HG03469 (cell line): ENCODE measurements around the gene MREG.
"Not testable (repeated sequence)": the region's sequence is repeated elsewhere in the genome, so short reads cannot be mapped to it uniquely, and the experiment has no call there.

Source experiments
- ATAC-seq: cut with Tn5 transposase; IDR thresholded peaks from one replicate; pipeline ENCODE4 v1.9.1; 2021; ENCODE audit warnings: mild to moderate bottlenecking, moderate library complexity, moderate number of reproducible peaks; ENCODE audit not compliant: unreplicated experiment

Gene MREG

GRCh38 chr2:216021768-216022565 lies 8.6 kb upstream of the MREG start:
- no peak for ATAC-seq

GRCh38 chr2:216018709-216019108 lies 5.4 kb upstream of the MREG start:
- no peak for ATAC-seq

- ATAC-seq: peak; percentile 21
These were observed 4.0 kb upstream of the MREG start for GRCh38 chr2:216017365-216017764.

GRCh38 chr2:216016581-216016980 lies 3.2 kb upstream of the MREG start:
- ATAC-seq: no peak

- peak; percentile 76 for ATAC-seq
These were observed 2.5 kb upstream of the MREG start for GRCh38 chr2:216015722-216016464.

GRCh38 chr2:216014986-216015385 lies 1.6 kb upstream of the MREG start:
- no peak for ATAC-seq

- no peak for ATAC-seq
These were observed 655 bp upstream of the MREG start for GRCh38 chr2:216014006-216014405.

- no peak for ATAC-seq
These were observed 596 bp downstream of the MREG start for GRCh38 chr2:216012830-216013079.

- no peak for ATAC-seq
These were observed 1.1 kb downstream of the MREG start for GRCh38 chr2:216012133-216012829.

GRCh38 chr2:216009215-216009614 lies 4.1 kb downstream of the MREG start:
- ATAC-seq: not testable (repeated sequence)

GRCh38 chr2:216008387-216008786 lies 5.0 kb downstream of the MREG start:
- no peak for ATAC-seq

GRCh38 chr2:216006164-216006663 lies 7.1 kb downstream of the MREG start:
- ATAC-seq: no peak

GRCh38 chr2:216004697-216005283 lies 8.6 kb downstream of the MREG start:
- no peak for ATAC-seq

- no peak for ATAC-seq
These were observed 9.3 kb downstream of the MREG start for GRCh38 chr2:216003876-216004696.

GRCh38 chr2:216002693-216003092 lies 10.7 kb downstream of the MREG start:
- no peak for ATAC-seq

GRCh38 chr2:216002101-216002678 lies 11.2 kb downstream of the MREG start:
- no peak for ATAC-seq

- no peak for ATAC-seq
These were observed 11.9 kb downstream of the MREG start for GRCh38 chr2:216001216-216002100.

- no peak for ATAC-seq
These were observed 14.7 kb downstream of the MREG start for GRCh38 chr2:215998636-215999035.

GRCh38 chr2:215997219-215997618 lies 16.1 kb downstream of the MREG start:
- ATAC-seq: no peak
